Brain microvascular endothelial cell (primary cell): ENCODE data around the gene STXBP5L.
"Not testable (repeated sequence)": the region's sequence is repeated elsewhere in the genome, so short reads cannot be mapped to it uniquely, and the experiment has no call there.

Source experiments
- DNase-seq: peaks from one replicate; pipeline ENCODE4 v3.0.0-alpha.2; 2020
- H3K27ac ChIP-seq: fragments of 250-450 bp; sonication (Bioruptor Pico); 2 replicates; pipeline ENCODE4 v1.5.1; 2020; ENCODE audit warnings: mild to moderate bottlenecking, moderate library complexity
- H3K27me3 ChIP-seq: fragments of 250-450 bp; sonication (Bioruptor Pico); replicated peaks from 2 replicates; pipeline ENCODE4 v1.5.1; 2020; ENCODE audit warnings: mild to moderate bottlenecking
- H3K36me3 ChIP-seq: fragments of 250-450 bp; sonication (Bioruptor Pico); replicated peaks from 2 replicates; pipeline ENCODE4 v1.5.1; 2020; ENCODE audit warnings: mild to moderate bottlenecking
- H3K4me3 ChIP-seq: 2 replicates; pipeline ENCODE4 v1.5.1; 2011; ENCODE audit warnings: low read depth, mild to moderate bottlenecking, control low read depth, low read length, moderate library complexity
- in situ Hi-C: cut with HindIII; loops from 2 replicates; pipeline ENCODE4 v1.10.0; 2017; ENCODE audit warnings: low sequenced_read_pairs, low pct_ligation_motif_present
- TF ChIP-seq, protein P1 (sequence below): IDR thresholded peaks from 2 replicates; pipeline ENCODE4 v1.5.1; 2011; ENCODE audit warnings: low read depth, mild to moderate bottlenecking, moderate library complexity, low read length, control low read depth, inconsistent platforms; ENCODE audit errors: missing control alignments

Gene STXBP5L

DNA sequence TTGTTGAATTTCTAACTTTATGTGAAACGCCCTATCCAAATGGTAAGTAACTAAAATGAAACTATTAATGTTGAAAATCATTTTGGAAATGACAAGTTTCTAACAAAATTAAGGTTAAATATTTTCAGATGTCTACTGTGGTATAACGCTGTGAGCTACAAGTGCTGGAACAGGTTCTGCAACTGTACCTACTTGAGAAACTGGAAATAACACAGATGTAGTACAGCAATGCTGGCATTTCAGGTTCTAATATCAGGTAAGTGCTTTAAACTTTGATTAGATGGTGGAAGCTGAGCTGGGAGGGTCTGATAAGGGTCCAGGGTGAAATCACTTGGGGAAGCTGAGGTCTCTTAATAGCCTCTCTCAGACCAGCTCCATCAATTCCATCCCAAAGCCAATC is 315.1 kb downstream of the STXBP5L start:
- in situ Hi-C loops = no loop called here

DNA sequence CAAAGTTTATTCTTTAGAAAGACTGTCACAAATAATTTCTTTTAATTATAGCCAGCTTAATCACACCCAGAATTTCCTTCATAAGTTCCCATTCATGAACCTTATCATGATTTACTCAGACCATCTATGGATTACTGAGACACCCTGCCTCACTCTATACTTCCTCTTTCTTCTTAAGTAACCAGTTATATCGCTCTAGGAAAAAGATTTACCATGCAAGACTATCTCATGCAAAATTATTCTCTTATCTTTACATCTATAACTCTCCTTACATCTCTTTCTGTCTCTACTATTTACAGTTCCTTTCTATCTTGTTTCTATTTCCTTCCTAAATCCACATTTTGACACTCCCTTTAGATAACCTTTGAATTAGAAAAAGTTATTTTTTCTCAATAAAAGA is 321.0 kb downstream of the STXBP5L start:
- in situ Hi-C loops = no loop called here
- TF ChIP-seq, protein P1, sequence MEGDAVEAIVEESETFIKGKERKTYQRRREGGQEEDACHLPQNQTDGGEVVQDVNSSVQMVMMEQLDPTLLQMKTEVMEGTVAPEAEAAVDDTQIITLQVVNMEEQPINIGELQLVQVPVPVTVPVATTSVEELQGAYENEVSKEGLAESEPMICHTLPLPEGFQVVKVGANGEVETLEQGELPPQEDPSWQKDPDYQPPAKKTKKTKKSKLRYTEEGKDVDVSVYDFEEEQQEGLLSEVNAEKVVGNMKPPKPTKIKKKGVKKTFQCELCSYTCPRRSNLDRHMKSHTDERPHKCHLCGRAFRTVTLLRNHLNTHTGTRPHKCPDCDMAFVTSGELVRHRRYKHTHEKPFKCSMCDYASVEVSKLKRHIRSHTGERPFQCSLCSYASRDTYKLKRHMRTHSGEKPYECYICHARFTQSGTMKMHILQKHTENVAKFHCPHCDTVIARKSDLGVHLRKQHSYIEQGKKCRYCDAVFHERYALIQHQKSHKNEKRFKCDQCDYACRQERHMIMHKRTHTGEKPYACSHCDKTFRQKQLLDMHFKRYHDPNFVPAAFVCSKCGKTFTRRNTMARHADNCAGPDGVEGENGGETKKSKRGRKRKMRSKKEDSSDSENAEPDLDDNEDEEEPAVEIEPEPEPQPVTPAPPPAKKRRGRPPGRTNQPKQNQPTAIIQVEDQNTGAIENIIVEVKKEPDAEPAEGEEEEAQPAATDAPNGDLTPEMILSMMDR = no peak
- H3K27ac ChIP-seq = no peak overlapping the region

More for the DNA sequence above, 315.1 kb downstream of the STXBP5L start:
- no peak overlapping the region for H3K27ac ChIP-seq
- TF ChIP-seq, protein P1 = no peak
- H3K4me3 ChIP-seq = no peak overlapping the region
- H3K27me3 ChIP-seq = no peaks in the 10 kb centered on the region
- DNase-seq = no peak
- H3K36me3 ChIP-seq = no peaks in the 10 kb centered on the region

DNA sequence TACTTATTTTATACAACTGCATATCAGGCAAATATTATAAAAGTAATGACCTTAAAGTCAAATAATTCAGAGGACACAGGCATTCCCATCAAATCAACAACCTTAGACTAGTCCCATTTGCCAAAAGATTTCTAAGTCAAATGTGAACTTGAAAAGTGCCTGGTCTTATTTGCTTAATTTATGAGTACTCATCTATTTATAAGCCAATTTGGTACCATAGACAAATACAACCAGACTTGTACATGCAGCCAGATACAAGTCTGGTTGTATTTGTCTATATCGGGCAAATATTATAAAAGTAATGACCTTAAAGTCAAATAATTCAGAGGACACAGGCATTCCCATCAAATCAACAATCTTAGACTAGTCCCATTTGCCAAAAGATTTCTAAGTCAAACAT is 322.2 kb downstream of the STXBP5L start:
- DNase-seq, in situ Hi-C loops, H3K36me3 ChIP-seq, H3K27me3 ChIP-seq, H3K4me3 ChIP-seq, H3K27ac ChIP-seq: not testable (repeated sequence)

More for the DNA sequence above, 321.0 kb downstream of the STXBP5L start:
- no peaks in the 10 kb centered on the region for H3K27me3 ChIP-seq
- no peak overlapping the region for H3K4me3 ChIP-seq
- DNase-seq = no peak
- H3K36me3 ChIP-seq = no peaks in the 10 kb centered on the region

DNA sequence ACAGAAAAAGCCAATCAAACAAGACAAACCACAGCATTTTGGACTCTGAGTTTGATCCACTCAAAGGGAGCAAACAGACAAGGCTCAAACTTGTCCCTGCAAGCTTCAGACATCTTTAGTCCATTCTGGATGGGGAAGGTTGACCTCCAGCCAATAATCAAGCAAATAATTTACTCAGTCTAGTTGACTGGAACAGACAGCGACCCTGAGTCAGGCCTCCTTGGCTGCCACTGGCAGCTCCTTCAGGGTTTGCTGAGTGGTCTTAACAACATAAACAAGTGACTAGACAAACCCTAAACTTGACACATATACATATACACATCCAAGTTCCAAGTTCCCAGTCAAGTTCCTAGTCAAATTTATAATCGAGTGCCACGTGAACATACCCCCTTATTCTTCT is 323.9 kb downstream of the STXBP5L start:
- Histone ChIP-seq H3K27ac (no peak overlapping the region), H3K36me3 (no peaks in the 10 kb centered on the region), H3K27me3 (no peaks in the 10 kb centered on the region), H3K4me3 (no peak overlapping the region)
- TF ChIP-seq, protein P1 = no peak
- in situ Hi-C loops = no loop called here
- DNase-seq = no peak

DNA sequence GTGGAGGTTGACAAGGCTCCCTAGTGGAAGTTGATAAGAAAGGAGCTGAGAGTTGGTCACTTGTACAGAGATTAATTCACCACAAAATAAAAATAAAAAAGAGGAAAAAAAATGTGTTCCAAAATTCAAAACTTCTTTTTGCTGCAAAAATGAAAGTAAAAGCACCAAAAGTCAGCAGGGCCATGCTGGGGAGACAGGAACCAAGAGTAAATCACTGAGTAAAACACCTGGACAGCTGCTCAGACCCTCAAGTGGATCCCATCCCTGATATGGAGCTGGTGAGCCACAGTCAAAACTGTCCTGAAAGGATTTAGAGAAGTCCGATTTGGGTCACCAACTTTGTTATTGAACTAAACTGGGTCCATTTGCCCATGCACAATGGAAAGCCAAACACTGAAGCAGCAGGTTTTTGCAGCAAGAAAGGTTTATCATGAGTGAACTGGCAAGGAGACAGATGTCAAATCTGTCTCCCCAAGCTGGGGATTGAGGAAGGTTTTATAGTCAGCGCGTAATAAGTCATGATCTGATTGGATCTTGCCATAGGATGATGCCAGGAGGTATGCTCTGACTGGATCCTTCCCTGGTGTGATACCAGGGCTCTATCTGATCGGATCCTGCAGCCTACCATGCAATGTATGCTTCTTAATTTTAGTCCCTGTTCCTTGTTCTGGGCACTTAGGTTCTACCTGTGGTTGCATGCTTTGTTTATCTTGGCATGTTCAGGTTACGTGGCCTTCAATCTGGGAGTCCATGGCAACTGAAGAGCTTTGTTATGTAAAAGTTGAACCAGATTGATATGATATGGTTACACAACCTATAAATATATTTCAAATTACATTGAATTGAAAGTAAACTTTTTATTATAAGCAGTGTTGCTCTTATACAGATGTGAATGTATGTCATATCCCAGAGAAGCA is 324.6 kb downstream of the STXBP5L start:
- in situ Hi-C loops = no loop called here

DNA sequence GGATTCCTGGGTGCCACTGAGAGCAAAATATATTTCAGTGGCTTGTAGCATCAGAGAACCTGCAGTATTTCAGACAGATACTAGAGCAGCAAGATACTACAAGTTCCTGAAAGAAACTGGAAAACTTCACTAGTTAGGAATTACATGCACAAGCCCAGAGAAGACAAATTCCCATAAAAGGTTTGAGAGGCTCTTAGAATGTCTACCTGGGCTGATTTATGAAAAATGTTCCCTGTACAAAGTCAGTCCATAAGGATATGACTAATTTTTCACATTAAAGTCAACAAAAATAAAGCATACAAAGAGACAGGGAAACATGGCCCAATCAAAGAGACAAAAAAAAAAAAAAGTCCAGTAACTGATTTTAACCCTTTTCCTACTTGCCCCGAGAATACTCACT is 335.2 kb downstream of the STXBP5L start:
- no peak for DNase-seq
- Histone ChIP-seq H3K27me3 (no peaks in the 10 kb centered on the region), H3K36me3 (no peaks in the 10 kb centered on the region), H3K4me3 (no peak overlapping the region), H3K27ac (no peak overlapping the region)
- TF ChIP-seq, protein P1 = no peak
- in situ Hi-C loops = no loop called here

More for the DNA sequence above, 324.6 kb downstream of the STXBP5L start:
- TF ChIP-seq, protein P1 = no peak
- H3K4me3 ChIP-seq = no peak overlapping the region
- no peak for DNase-seq
- no peaks in the 10 kb centered on the region for H3K27me3 ChIP-seq
- no peaks in the 10 kb centered on the region for H3K36me3 ChIP-seq
- no peak overlapping the region for H3K27ac ChIP-seq
